Natural killer cell (primary cell): ENCODE results near the gene ABCD1. TPM values are rescaled to one million over a fixed set of nuclear protein-coding genes. Genes with fewer than 3 reads are reported as not detected.
"Not testable (repeated sequence)": the region's sequence is repeated elsewhere in the genome, so short reads cannot be mapped to it uniquely, and the experiment has no call there.

Source experiments
- ATAC-seq, 3 donors: fragments of 150-1000 bp in 2 of 3; fragments of 200-7000 bp in 1 of 3; cut with Tn5 transposase; 1 replicate in 1 of 3; 2 replicates in 2 of 3; pipeline ENCODE4 v1.10.0; 2021; ENCODE audit warnings: mild to moderate bottlenecking in 2 of 3, moderate library complexity in 2 of 3
- DNase-seq, 2 donors: peaks; one replicate each; pipeline versions ENCODE4 v3.0.0 to v3.0.0-alpha.2; 2013 to 2021; ENCODE audit warnings: mixed read lengths in 1 of 2
- H3K27ac ChIP-seq: one replicate; pipeline ENCODE4 v1.5.1; 2013; ENCODE audit warnings: mild to moderate bottlenecking, low read length
- H3K27me3 ChIP-seq: one replicate; pipeline ENCODE4 v1.6.1; 2013; ENCODE audit warnings: low read length; ENCODE audit not compliant: control insufficient read depth, insufficient read depth
- H3K36me3 ChIP-seq: one replicate; pipeline ENCODE4 v1.6.1; 2013; ENCODE audit warnings: low read length; ENCODE audit not compliant: control insufficient read depth, insufficient read depth
- H3K4me1 ChIP-seq: one replicate; pipeline ENCODE4 v1.6.1; 2013; ENCODE audit warnings: low read length; ENCODE audit not compliant: control insufficient read depth, insufficient read depth
- H3K4me3 ChIP-seq: one replicate; pipeline ENCODE4 v1.5.1; 2013; ENCODE audit warnings: low read length
- H3K9me3 ChIP-seq: one replicate; pipeline ENCODE4 v1.6.1; 2013; ENCODE audit warnings: low read length; ENCODE audit not compliant: control insufficient read depth, insufficient read depth
- H3K27ac Mint-ChIP-seq, 2 donors: one replicate each; pipeline ENCODE4 v1.8.0; 2022; ENCODE audit warnings: mild to moderate bottlenecking in 2 of 2, mixed read lengths in 2 of 2, moderate library complexity in 1 of 2
- H3K27me3 Mint-ChIP-seq, 2 donors: one replicate each; pipeline ENCODE4 v1.8.0; 2022; ENCODE audit warnings: low read depth in 2 of 2, mixed read lengths in 2 of 2
- H3K36me3 Mint-ChIP-seq: one replicate; pipeline ENCODE4 v1.8.0; 2022; ENCODE audit warnings: mixed read lengths
- H3K4me1 Mint-ChIP-seq, 2 donors: one replicate each; pipeline ENCODE4 v1.8.0; 2022; ENCODE audit warnings: mixed read lengths in 2 of 2
- H3K4me3 Mint-ChIP-seq: one replicate; pipeline ENCODE4 v1.8.0; 2022; ENCODE audit warnings: mild to moderate bottlenecking, moderate library complexity, mixed read lengths
- H3K9me3 Mint-ChIP-seq, 2 donors: one replicate each; pipeline ENCODE4 v1.8.0; 2022; ENCODE audit warnings: mixed read lengths in 2 of 2
- CTCF ChIP-seq: fragments of 200-600 bp; IDR thresholded peaks from one replicate; pipeline ENCODE4 v1.8.0; 2022; ENCODE audit warnings: antibody characterized with exemption
- WGBS: methylation state at CpG from one replicate; pipeline ENCODE4 v1.1.7; 2013; ENCODE audit warnings: missing lambda C conversion rate; ENCODE audit not compliant: insufficient coverage; 5-methylcytosine and 5-hydroxymethylcytosine counted together
- intact Hi-C: fragments of 100-400 bp; cut with micrococcal nuclease; formaldehyde crosslinking; loops from one replicate; pipeline ENCODE4 v1.14.2; 2022
- total RNA-seq, 4 donors: library from RNA; stranded (reverse); fragments of 120-200 nt in 1 of 4; gene quantifications; one replicate each; pipeline versions ENCODE4 v1.2.3 to v1.2.4, GENCODE V29; 2013 to 2022

The ABCD1 gene
- 10 to 100 TPM; 12.2 to 13.9 (median 13.8) TPM for total RNA-seq
- total RNA-seq (2013) = 9.2 TPM

- H3K4me3 ChIP-seq = peak within 1 kb of the TSS; percentile 58
- Mint-ChIP-seq H3K4me3 (peak within 1 kb of the TSS; percentile 85), H3K27ac (peak within 1 kb of the TSS; percentile 74 to 85), H3K36me3 (no peaks in the 10 kb centered on the region), H3K9me3 (no peaks in the 10 kb centered on the region), H3K27me3 (no peaks in the 10 kb centered on the region), H3K4me1 (peaks cover 18 to 29% of the 10 kb centered on the region in 2 donors)
- peak within 1 kb of the TSS; percentile 85 for H3K27ac ChIP-seq
- H3K9me3 ChIP-seq = no peaks in the 10 kb centered on the region
- H3K27me3 ChIP-seq = no peaks in the 10 kb centered on the region
- DNase-seq (peak; percentile 88 to 93), ATAC-seq (peak; percentile 79 to 90 (median 81))
- TF ChIP-seq CTCF = no peak
- intact Hi-C loops = no loop called here
- H3K36me3 ChIP-seq = peaks cover 18% of the 10 kb centered on the region
- under 1% methylated on average over 58 of the region's 88 CpGs for WGBS
- H3K4me1 ChIP-seq = peaks cover 60% of the 10 kb centered on the region
These were observed at the start of gene ABCD1, which contains the start of gene BCAP31 for GRCh38 chrX:153724252-153725038. TSS of gene ABCD1 (plus strand) at chrX:153724856. CDS start at chrX:153725267, 411 bp downstream. TSS of gene BCAP31 (minus strand) at chrX:153724387. CDS start at chrX:153723244, 1,143 bp downstream.

GRCh38 chrX:153681175-153681574 lies 43.5 kb upstream of the ABCD1 start:
- no peaks in the 10 kb centered on the region for H3K27me3 ChIP-seq
- H3K9me3 ChIP-seq = no peaks in the 10 kb centered on the region
- Mint-ChIP-seq H3K9me3 (no peaks in the 10 kb centered on the region), H3K4me1 (no peaks in the 10 kb centered on the region), H3K36me3 (no peaks in the 10 kb centered on the region), H3K27me3 (peaks cover 2 to 8% of the 10 kb centered on the region in 2 donors), H3K4me3 (no peak overlapping the region), H3K27ac (no peak overlapping the region)
- ATAC-seq (no peak), DNase-seq (no peak)
- H3K27ac ChIP-seq = no peak overlapping the region
- TF ChIP-seq CTCF = no peak
- intact Hi-C loops = no loop called here
- no peak overlapping the region for H3K4me3 ChIP-seq
- H3K36me3 ChIP-seq = no peaks in the 10 kb centered on the region
- no peaks in the 10 kb centered on the region for H3K4me1 ChIP-seq
- 82% methylated on average over 10 of the region's 12 CpGs for WGBS

GRCh38 chrX:153683486-153683885 lies 41.2 kb upstream of the ABCD1 start:
- H3K36me3 ChIP-seq, H3K27me3 ChIP-seq, H3K9me3 ChIP-seq, H3K4me3 Mint-ChIP-seq, ATAC-seq, H3K9me3 Mint-ChIP-seq, H3K4me3 ChIP-seq, intact Hi-C loops, H3K4me1 ChIP-seq, DNase-seq, H3K27ac ChIP-seq, H3K36me3 Mint-ChIP-seq, H3K27ac Mint-ChIP-seq, H3K4me1 Mint-ChIP-seq, H3K27me3 Mint-ChIP-seq: not testable (repeated sequence)
- 97% methylated on average over 7 of the region's 8 CpGs for WGBS

GRCh38 chrX:153684467-153685155 lies 40.0 kb upstream of the ABCD1 start:
- no peaks in the 10 kb centered on the region for H3K27me3 ChIP-seq
- H3K36me3 ChIP-seq = no peaks in the 10 kb centered on the region
- no peak overlapping the region for H3K27ac ChIP-seq
- peaks cover 7% of the 10 kb centered on the region for H3K4me1 ChIP-seq
- no peak for ATAC-seq
- Mint-ChIP-seq H3K27ac (no peak overlapping the region), H3K4me1 (no peaks in the 10 kb centered on the region), H3K9me3 (no peaks in the 10 kb centered on the region), H3K4me3 (no peak overlapping the region), H3K27me3 (peaks cover 8% of the 10 kb centered on the region in 2 donors), H3K36me3 (no peaks in the 10 kb centered on the region)
- DNase-seq = no peak
- no peaks in the 10 kb centered on the region for H3K9me3 ChIP-seq
- intact Hi-C loops = no loop called here
- H3K4me3 ChIP-seq = no peak overlapping the region
- TF ChIP-seq CTCF = no peak
- 52% methylated on average over 15 of the region's 21 CpGs for WGBS
